Glomerular visceral epithelial cell (primary cell): ENCODE results near the gene LIF.
"Not testable (repeated sequence)": the region's sequence is repeated elsewhere in the genome, so short reads cannot be mapped to it uniquely, and the experiment has no call there.

Experiments
- DNase-seq: peaks from one replicate; pipeline ENCODE4 v3.0.0-alpha.2; 2016; ENCODE audit errors: extremely low spot score

Gene LIF

GRCh38 chr22:30241576-30242371 lies 4.8 kb downstream of the LIF start:
- no peak for DNase-seq

GRCh38 chr22:30240541-30241417 lies 5.8 kb downstream of the LIF start:
- no peak for DNase-seq

DNA sequence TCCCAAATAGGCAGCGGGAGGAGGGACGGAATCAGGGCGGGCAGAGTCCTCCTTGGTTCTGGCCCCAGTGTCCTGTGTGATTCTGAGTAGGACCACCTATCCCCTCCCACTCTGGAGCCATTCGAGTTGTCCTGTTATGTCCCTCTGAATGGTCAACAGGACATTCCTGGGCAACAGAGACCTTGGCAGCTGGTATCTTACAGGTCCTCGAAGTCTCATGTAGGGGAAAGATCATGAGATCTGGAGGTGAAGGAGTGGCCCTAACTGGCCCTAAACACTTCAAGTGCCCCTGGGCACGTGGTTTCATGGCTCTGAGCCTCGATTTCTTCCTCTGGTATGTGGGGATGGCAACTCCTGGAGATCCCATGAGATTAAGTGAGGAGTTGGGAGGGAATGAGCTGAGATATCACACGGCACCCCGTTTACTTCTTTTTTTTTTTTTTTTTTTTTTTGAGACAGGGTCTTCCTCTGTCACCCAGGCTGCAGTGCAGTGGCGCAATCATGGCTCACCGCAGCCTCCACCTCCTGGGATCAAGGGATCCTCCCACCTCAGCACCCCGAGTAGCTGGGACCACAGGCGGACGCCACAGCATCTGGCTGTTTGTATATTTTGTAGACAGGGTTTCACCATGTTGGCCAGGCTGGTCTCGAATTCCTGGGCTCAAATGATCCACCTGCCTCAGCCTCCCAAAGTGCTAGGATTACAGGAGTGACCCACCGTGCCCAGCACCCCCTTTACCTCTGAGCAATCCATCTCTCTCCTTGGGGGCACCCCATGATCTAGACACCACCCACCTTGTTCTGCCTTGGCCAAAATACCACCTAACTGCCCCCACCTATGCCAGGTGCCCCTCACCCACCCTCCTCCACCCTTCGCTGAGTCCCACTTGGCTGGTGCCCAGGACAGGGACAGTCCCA lies 6.8 kb downstream of the LIF start:
- DNase-seq = no peak

GRCh38 chr22:30238661-30239487 lies 7.7 kb downstream of the LIF start:
- peak; percentile 91 for DNase-seq

GRCh38 chr22:30238136-30238535 lies 8.4 kb downstream of the LIF start:
- DNase-seq = no peak

GRCh38 chr22:30236875-30237274 lies 9.7 kb downstream of the LIF start:
- DNase-seq = no peak

- peak; percentile 99 for DNase-seq
These were observed 10.8 kb downstream of the LIF start for GRCh38 chr22:30235687-30236170.

- DNase-seq = peak; percentile 89
These were observed 11.6 kb downstream of the LIF start for GRCh38 chr22:30234786-30235470.

- not testable (repeated sequence) for DNase-seq
These were observed 12.2 kb downstream of the LIF start for GRCh38 chr22:30234325-30234724.

DNA sequence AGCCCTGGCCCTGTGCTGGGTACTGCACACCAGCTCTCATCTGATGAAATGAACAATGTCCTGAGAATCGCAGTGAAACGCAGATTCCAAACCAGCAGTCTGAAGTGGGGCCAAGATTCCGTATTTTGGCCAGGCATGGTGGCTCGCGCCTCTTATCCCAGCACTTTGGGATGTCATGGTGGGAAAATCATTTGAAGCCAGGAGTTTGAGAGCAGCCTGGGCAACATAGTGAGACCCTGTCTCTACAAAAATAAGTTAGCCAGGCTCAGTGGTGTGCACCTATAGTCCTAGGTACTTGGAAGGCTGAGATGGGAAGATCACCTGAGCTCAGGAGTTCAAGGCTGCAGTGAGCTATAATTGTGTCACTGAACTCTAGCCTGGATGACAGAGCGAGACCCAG lies 13.0 kb downstream of the LIF start:
- DNase-seq = no peak

- peak; percentile 88 for DNase-seq
These were observed 13.8 kb downstream of the LIF start for GRCh38 chr22:30232716-30233218.

DNA sequence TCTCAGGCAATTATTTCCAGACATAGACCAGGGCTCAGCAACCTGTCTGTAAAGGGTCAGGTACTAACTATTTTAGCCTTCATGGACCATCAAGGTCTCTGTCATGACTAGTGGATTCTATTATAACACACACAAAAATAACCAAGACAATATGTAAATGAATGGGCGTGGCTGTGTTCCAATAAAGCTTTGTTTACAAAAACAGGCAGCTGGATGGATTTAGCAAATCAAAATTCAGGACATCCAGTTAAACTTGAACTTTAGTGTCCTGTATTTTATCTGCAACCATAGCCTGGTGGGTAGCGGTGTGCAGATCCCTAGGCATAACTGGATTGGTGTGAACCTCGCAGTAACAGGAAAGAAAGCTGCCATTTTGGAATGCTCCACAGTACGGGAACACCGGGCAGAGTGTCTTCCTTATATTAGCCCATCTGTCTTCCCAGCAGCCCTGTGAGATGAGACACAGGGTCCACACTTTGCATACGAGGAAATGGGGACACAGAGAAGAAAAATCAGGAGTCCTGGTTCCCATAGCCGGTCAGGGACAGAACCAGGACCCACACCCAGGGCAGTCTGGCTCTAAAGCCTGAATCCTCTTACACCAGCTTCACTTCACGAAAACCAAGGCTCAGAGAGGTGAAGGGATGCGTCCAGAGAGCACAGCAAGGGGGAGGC lies 15.6 kb downstream of the LIF start:
- no peak for DNase-seq

DNA sequence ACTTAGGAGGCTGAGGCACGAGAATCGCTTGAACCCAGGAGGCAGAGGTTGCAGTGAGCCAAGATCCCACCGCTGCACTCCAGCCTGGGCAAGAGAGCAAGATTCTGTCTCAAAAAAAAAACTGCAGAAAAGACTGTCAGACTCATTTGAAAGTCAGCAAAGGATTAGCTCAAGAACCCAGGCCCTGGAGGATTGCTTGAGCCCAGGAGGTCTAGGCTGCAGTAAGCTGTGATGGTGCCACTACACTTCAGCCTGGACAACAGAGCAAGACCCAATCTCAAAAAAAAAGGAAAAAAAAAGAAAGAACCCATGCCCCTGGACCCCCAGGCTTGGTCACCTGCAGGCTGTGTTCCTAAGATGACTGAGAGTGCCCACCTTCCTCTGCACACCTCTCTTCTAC lies 16.2 kb downstream of the LIF start:
- no peak for DNase-seq

GRCh38 chr22:30228509-30229359 lies 17.8 kb downstream of the LIF start:
- DNase-seq = peak; percentile 85

- DNase-seq = no peak
These were observed 18.9 kb downstream of the LIF start for GRCh38 chr22:30227438-30228228.

- peak; percentile 89 for DNase-seq
These were observed 20.2 kb downstream of the LIF start for GRCh38 chr22:30226192-30226832.
